GM18519 (cell line): ENCODE results near the gene ACOXL.

Experiments used
- ATAC-seq: cut with Tn5 transposase; IDR thresholded peaks from one replicate; pipeline ENCODE4 v1.9.1; 2021; ENCODE audit warnings: mild to moderate bottlenecking, moderate library complexity; ENCODE audit not compliant: unreplicated experiment, low FRiP score

Gene ACOXL

GRCh38 chr2:110718382-110718781, 14.0 kb upstream of the ACOXL start:
- no peak for ATAC-seq

- no peak for ATAC-seq
Measured at GRCh38 chr2:110718990-110719389, 13.4 kb upstream of the ACOXL start.

GRCh38 chr2:110720547-110720946, 11.8 kb upstream of the ACOXL start:
- no peak for ATAC-seq

GRCh38 chr2:110724820-110725219, 7.6 kb upstream of the ACOXL start:
- ATAC-seq: no peak

GRCh38 chr2:110725370-110725769, 7.0 kb upstream of the ACOXL start:
- no peak for ATAC-seq

GRCh38 chr2:110725859-110726258, 6.5 kb upstream of the ACOXL start:
- no peak for ATAC-seq

DNA sequence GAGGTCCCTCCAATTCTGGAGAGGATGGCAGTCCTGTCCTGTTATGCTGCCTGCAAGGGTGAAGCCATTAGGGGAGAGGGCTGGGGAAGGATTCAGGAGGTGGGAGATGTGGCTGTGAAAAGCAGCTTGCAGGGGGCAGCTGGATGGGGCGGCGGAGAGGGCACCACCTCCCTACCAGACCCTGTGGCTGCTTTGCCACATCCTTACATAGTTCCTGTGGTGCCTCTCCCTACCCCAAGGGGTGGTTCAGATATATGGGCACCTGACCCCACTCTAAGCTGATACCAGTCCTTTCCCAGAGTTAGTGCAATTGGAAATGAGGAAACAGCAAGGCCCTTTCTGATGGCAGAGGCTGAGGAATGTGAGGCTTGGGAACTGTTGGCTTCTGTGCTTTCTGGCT, 6.1 kb upstream of the ACOXL start:
- no peak for ATAC-seq

DNA sequence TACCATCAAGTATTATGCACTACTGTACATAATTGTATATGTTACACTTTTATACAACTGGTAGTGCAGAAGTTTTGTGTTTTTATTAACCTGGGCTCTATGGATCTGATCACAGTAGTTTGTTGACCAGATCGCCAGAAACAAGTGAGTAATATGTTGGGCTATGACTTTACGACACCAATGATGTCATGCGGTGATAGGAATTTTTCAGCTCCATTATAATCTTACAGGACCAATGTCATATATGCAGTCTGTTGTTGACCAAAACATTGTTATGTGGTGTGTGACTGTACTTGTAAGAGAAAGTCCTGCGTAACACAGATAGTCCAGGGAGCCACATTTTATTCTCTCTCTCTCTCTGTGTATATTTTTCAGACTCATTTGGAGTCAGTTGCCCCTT, 4.5 kb upstream of the ACOXL start:
- ATAC-seq: no peak

GRCh38 chr2:110729106-110729505, 3.3 kb upstream of the ACOXL start:
- ATAC-seq: no peak

DNA sequence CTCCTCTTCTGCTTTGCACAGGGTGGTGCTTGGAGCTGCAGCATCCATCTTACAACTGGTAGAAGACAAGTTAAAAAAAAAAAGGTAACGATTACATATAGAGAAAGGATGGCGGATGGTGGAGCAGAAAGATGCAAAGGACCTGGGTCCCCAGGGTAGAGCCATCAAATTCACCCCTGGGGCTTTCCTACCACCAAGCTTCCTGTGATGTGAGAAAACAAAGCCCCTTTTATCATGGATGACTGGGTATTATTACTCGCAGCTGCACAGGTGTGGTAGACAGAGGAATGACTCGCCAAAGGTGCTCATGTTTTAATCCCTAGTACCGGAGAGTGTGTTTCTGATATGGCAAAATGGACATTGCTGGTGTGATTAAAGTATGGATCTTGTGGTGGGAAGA, 1.3 kb upstream of the ACOXL start:
- ATAC-seq: no peak

- no peak for ATAC-seq
Measured at GRCh38 chr2:110735366-110735765, 3.0 kb downstream of the ACOXL start.

DNA sequence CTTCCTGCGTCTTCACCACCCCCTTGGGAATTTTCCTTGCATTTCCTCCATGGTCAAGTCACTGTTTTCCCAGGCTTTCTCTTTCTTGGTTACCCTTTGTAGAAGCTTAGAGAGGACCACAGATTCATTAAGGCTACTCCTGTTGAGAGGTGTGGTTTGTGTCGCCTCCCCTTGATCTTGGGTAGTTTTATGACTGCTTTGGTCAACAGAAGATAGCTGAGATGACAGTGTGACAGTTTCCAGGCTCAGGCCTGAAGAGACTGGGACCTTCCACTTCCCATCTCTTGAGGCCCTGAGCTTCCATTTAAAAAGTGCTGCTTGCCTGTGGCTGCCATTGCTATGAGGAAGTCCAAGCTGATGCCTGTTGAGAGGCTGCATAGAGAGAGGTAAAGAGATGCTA, 5.4 kb downstream of the ACOXL start:
- no peak for ATAC-seq

GRCh38 chr2:110740747-110741349, 8.5 kb downstream of the ACOXL start:
- ATAC-seq: no peak

DNA sequence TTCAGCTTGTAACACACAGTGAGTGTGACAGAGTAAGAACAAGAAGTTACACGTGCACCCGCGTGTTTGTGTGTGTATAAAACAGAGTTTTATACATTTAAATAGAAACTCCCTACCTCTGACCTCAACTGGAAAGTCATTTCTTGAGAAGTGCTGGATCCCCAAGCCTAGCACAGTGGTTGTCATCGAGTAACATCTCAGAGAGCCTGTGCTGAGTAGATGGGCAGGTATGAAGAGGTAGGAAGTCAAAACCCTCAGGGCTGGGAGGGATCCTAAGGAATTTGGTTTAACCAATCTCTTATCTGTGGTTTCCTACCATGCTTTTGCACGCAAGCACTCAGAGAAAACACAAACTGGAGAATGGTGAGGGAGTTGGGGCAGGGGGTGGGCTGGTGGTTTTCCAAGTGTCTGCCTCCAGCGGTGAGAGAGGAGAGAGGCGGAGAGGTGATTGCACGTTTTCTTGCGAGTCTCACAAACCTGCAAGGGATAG, 9.2 kb downstream of the ACOXL start:
- no peak for ATAC-seq

DNA sequence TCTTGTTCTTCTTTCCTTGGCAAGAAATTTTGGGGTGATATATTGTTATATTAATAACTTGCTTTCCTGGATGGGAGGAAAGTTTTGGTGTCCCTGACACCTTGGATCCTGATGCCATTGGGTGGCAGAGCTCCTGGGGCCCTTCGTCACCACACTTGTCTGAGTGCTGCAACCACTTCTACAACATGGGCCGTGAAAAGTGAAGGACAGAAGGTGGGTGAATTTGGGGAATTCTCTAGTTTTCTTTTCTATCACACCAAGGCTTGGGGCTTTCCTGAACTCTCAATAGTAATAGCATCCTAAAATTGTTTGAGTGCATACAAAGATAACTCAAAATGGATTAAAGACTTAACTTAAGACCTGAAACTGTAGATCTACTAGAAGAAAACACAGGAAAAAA, 10.0 kb downstream of the ACOXL start:
- no peak for ATAC-seq

- no peak for ATAC-seq
Measured at GRCh38 chr2:110743600-110743999, 11.2 kb downstream of the ACOXL start.

GRCh38 chr2:110744429-110744828, 12.1 kb downstream of the ACOXL start:
- ATAC-seq: no peak

DNA sequence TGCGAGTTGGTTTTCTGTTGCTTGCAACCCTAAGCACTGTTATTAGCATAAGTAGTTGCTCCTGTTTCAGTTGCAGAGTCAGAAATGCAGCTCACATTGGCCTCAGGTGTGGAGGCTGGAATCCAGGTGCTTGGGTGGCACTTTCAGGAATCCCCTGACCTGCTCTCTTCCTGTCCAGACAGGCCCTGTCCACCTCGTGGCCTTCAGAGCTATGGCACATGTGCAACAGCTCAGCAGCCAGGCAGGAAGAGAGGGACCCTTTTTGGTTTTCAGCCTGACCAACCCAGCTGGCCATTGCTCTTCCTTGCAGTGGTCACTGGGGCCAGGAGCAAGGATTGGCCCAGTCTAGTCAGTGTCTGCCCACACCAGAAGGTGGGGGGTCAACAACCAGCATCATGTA, 12.7 kb downstream of the ACOXL start:
- ATAC-seq: no peak

- no peak for ATAC-seq
Measured at GRCh38 chr2:110746586-110747521, 14.5 kb downstream of the ACOXL start.

GRCh38 chr2:110747522-110748488, 15.4 kb downstream of the ACOXL start:
- no peak for ATAC-seq

DNA sequence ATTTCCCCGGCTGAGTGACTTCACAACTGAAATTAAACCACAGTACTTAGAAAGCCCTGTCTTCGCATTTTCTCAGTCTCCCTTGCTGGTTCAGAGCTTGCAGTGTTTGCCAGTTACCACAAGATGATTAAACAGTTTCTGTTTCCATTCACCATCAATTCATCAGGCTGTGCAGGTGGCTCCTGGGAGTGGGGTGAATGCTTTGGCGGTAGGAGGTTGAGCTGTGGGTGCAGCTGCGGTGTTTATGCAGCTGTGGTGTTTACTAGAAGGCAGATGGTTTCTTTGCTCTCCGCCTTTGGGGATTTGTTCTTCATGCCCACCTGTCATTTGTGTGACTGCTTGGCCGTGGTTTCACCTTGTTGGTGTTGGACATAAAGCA, 16.1 kb downstream of the ACOXL start:
- ATAC-seq: peak; percentile 83
